Ammon's horn (tissue), 1 donor: ENCODE measurements around the gene HEMK1.

Experiments used
- DNase-seq: peaks from one replicate; pipeline ENCODE4 v3.0.0-alpha.2; 2016; ENCODE audit warnings: low spot score

HEMK1 gene

DNA sequence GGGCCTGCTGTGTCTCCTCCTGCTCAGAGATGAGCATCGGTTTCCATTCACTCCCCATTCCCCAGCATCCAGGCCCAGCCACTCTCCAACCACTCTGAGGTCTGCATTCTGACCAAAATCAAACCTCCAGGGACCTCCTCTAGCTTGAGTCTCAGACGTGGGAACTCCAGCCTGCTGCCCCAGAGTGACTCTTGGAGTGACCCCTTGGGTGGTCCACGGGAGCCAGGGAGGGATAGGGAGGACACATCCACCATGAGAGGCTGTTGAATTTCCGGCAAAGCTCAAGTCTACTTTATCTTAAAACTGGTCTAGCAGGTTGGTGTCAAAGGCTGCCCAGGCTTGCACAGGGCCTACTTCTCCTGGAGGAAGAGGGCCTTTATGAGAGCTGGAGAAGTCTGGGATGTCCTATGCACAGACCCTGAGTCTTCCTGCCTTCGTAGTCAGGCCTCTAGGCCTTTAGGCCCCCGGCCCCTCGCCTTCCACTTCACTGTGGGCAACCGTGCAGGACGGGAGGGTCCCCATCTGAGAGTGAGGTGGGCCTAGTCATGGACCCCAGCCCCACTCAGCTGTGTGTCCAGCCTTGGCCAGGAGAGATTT is 33.4 kb downstream of the HEMK1 start:
- no peak for DNase-seq

- DNase-seq = no peak
Observed at GRCh38 chr3:50603261-50604109, 34.2 kb downstream of the HEMK1 start.

- no peak for DNase-seq
Observed at GRCh38 chr3:50604110-50604621, 34.8 kb downstream of the HEMK1 start.

DNA sequence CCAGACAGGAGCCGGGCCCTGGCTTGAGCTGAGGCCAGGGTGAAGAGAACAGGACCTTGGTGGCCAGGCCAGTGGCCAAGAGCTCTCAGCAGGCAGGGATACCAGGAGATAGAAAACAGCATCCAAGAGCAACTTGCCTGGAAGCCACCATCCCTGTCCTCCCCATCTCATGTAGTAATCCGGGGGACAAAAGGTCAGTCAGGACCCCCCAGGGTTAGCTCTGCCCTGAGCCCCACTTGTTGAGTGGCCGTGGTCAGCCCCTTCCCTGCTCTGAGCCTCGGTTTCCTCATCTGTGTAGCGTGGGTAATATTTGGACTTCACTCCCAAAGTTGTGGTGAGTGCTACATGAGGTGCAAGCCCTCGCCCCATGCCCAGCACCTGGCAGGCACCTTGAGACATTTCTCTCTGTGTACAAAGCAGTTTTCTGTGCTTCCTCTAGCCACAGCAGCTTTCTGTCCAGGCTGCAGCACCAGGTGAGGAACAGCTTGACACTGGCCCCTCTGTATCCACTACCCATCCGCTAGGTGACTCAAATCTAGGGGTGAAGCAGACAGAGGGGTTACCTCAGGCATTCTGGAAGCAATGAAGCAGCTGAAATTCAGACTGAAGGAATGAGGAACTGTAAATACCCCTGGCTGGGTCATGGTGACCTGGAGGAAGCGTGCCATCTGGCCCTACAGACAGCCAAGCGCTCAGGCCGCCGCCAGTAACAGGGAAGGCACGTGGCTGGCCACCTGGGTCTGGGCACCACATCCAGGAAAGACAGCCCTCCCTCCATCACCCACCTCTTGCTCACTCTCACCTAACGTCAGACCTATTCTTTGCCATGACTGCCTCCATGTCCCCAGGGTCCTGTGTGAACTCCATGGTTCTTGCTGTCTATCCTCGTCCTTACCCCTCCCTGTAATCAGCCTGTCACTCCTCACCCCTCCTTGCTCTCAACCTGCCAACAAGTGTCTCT is 35.6 kb downstream of the HEMK1 start:
- no peak for DNase-seq

GRCh38 chr3:50605901-50606326 is 36.6 kb downstream of the HEMK1 start:
- DNase-seq = no peak

- no peak for DNase-seq
Observed at GRCh38 chr3:50606596-50606995, 37.3 kb downstream of the HEMK1 start.

DNA sequence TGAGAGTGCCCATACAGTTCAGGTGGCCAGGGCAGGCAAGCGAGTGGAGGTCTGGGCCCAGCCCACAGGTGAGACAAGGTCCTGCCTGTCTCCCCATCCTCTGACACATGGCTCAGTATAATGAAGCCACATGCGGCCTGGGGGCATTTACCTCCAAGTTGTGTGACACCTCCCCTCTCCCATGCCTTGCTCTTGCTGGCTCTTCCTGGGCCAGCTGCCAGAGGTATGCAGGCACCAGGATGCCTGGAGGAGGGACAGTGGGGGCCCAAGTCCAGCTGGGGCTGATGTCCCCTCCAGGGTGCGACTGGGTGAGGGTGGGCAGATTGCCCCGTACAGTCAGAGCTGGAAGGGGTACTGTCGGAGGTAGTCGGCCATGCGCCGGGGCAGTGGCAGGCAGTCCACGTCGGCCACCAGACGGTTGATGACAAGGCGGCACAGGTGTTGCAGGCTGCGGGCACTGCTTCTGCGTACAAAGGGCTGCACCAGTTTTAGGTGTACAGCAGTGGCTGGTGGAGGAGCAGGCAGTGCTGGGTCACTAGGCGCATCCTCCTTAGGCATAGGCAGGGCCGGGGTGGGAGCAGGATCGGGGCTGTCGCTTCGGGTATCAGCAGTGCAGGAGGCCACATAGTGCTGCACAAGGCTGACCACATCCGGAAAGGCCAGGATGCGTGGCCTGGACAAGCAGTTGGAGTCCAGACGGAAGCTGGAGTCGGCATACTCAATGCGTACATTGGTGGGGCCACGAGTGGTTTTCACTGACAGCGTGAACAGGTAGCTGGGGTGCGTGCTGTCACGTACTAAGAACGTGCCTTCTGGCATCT is 38.2 kb downstream of the HEMK1 start:
- no peak for DNase-seq

- no peak for DNase-seq
Observed at GRCh38 chr3:50608278-50608677, 39.0 kb downstream of the HEMK1 start.

DNA sequence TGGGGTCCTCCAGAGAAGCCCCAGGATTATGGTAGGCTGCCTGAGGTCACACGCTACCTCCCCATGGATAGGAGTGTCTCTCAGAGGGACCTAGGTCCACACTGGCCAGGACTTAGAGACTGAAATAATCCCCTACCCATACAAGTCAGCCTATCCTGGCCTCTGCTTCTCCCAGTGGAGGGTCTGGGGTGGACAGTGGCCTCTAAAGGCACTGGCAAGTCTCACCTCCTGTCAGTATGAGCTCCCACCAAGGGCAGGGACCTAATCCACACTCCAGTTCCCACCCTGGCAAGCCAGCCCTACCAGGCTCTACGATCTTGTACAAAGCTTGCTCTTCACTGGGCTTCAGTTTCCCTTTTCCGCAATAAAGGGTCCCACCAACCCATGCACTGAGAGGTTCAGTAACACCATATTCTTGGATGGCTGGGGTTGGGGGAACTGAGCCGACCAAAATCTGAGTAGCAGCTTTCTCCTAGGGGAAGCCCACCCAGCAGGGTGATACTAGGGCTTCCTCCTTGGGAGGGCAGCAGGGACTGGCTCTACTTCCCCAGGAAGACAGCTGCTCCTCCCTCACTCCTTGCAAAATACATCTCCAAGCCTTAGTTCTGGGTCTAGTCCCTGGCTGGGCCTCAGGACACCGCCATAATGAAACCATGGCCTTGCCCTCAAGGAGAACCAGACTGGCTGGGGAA is 39.9 kb downstream of the HEMK1 start:
- no peak for DNase-seq

- no peak for DNase-seq
Observed at GRCh38 chr3:50609763-50610085, 40.4 kb downstream of the HEMK1 start.

- no peak for DNase-seq
Observed at GRCh38 chr3:50610181-50610971, 41.1 kb downstream of the HEMK1 start.

- no peak for DNase-seq
Observed at GRCh38 chr3:50610992-50611463, 41.7 kb downstream of the HEMK1 start.

DNA sequence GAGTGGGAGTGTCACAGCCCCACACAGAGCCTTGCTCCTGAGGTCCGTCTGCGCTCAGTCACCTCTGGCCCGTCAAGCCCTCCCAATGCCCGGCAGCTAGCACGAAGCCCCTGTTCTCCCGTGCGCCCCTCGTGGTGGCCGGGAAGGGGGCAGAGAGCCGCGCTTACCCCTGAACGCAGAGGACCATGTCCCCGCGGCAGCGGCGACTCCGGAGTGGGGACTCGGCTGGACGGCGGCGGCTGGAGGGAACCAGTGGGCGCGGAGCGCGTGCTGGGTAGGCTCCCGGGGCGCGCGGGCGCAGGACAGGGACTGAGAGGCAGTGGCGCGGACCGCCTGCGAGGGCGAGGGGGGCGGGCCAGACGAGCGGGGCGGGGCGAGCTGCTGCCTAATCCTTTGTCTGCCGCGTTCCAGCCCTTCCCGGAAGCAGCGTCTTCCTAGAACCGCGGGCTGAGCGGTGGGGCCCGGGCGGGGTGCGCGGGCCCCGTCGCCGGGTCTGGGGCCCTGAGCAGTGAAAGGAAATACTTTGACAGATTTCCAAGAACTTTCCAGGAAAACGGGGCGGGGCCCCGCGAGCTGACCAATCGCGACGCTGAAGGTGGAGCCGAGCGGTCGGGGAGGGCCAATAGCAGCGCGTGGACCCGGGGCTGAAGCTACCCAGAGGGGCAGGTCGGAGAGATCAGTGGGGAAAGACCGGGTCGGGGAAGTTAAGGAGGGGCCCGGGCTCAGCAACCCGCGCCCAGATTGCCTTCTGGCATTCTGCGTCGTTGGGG is 42.3 kb downstream of the HEMK1 start, which contains the start of gene CISH:
TSS of gene CISH (minus strand) at position 311 of the 770 bp plus-strand sequence. CDS start at position 187, 124 bp downstream.
- peak; percentile 85 for DNase-seq

GRCh38 chr3:50612234-50612882 is 43.0 kb downstream of the HEMK1 start:
- no peak for DNase-seq

- DNase-seq = no peak
Observed at GRCh38 chr3:50612970-50613846, 43.9 kb downstream of the HEMK1 start.

GRCh38 chr3:50615190-50615589 is 45.9 kb downstream of the HEMK1 start:
- DNase-seq = no peak

DNA sequence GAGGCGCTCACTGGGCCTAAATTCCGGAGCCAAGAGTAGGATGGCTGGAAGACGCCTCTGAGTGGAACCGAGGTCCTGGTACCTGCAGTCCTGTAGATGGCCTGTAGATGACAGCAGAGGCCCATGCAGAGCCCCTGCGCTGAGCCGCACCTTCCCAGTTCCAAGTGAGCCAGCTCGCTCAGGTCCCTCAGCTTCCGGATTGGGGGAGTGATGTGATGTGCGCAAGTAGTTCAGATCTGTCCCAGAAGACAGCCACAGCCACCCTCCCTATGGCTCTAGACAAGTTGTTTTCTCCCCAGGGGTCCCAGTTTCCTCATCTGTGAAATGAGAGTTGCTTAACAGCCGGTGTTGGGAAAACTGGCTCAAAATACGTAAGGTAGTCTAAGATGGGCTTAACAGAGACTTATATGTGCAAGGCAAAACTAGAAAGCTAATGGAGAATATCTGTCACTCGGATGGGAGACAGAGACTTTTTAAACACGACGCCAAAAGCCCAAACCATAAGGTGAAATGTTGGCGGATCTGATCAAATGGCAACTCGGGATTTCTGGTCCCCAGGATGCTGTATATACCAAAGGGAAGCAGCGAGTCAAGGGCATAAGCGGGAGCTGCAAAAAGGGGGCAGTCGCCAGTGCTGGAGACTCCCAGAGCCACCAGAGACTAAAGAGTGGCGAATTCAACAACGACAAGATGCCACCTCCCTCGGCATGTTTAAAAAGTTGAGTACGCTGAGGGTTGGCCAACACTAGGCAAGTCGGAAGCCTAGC is 46.9 kb downstream of the HEMK1 start:
- DNase-seq = peak; percentile 91
